ENCODE results near the gene UBASH3A. TPM values are rescaled to one million over a fixed set of nuclear protein-coding genes. Genes with fewer than 3 reads are reported as not detected.

Gene UBASH3A
- total RNA-seq, 1 donor from 2014 or later, result 65.7 TPM

GRCh38 chr21:42388740-42389448 is 14.8 kb upstream of the UBASH3A start:
- peak overlapping the region; percentile 23 for H3K4me3 Mint-ChIP-seq
- H3K27ac Mint-ChIP-seq, result peak overlapping the region; percentile 51
- DNase-seq, result peak; percentile 70
- H3K9me3 Mint-ChIP-seq, result peaks cover 4% of the 10 kb centered on the region
- intact Hi-C loops (cut with micrococcal nuclease), result no loop called here
- no peaks in the 10 kb centered on the region for H3K27me3 Mint-ChIP-seq
- peaks cover 65% of the 10 kb centered on the region for H3K36me3 Mint-ChIP-seq (ENCODE audit: low read depth)
- H3K4me1 Mint-ChIP-seq, result peaks cover 70% of the 10 kb centered on the region

- Mint-ChIP-seq H3K27me3 (no peaks in the 10 kb centered on the region), H3K4me3 (peak overlapping the region; percentile 23), H3K36me3 (ENCODE audit: low read depth) (peaks cover 60% of the 10 kb centered on the region), H3K9me3 (peaks cover 4% of the 10 kb centered on the region), H3K27ac (no peak overlapping the region), H3K4me1 (peaks cover 71% of the 10 kb centered on the region)
- intact Hi-C loops (cut with micrococcal nuclease), result no loop called here
- DNase-seq, result no peak
Observed at GRCh38 chr21:42389449-42389835, 14.3 kb upstream of the UBASH3A start.

- DNase-seq, result no peak
- H3K36me3 Mint-ChIP-seq (ENCODE audit: low read depth), result peaks cover 62% of the 10 kb centered on the region
- H3K4me3 Mint-ChIP-seq, result no peak overlapping the region
- intact Hi-C loops (cut with micrococcal nuclease), result loop anchor here (2.0 to 5.0 kb wide), 3 partner anchors 15 to 203 kb away; no protein-coding TSS in a partner anchor
- no peaks in the 10 kb centered on the region for H3K27me3 Mint-ChIP-seq
- H3K4me1 Mint-ChIP-seq, result peaks cover 74% of the 10 kb centered on the region
- H3K27ac Mint-ChIP-seq, result peak overlapping the region; percentile 6
- peaks cover 1% of the 10 kb centered on the region for H3K9me3 Mint-ChIP-seq
Observed at GRCh38 chr21:42390193-42390592, 13.5 kb upstream of the UBASH3A start.

GRCh38 chr21:42390696-42391095 is 13.0 kb upstream of the UBASH3A start:
- no peak overlapping the region for H3K4me3 Mint-ChIP-seq
- peaks cover 74% of the 10 kb centered on the region for H3K4me1 Mint-ChIP-seq
- no peak for DNase-seq
- H3K9me3 Mint-ChIP-seq, result no peaks in the 10 kb centered on the region
- H3K36me3 Mint-ChIP-seq (ENCODE audit: low read depth), result peaks cover 63% of the 10 kb centered on the region
- intact Hi-C loops (cut with micrococcal nuclease), result loop anchor here (2.0 to 5.0 kb wide), 3 partner anchors 14 to 203 kb away; no protein-coding TSS in a partner anchor
- peak overlapping the region; percentile 6 for H3K27ac Mint-ChIP-seq
- H3K27me3 Mint-ChIP-seq, result no peaks in the 10 kb centered on the region

- DNase-seq, result no peak
- Mint-ChIP-seq H3K27ac (no peak overlapping the region), H3K9me3 (no peaks in the 10 kb centered on the region), H3K27me3 (no peaks in the 10 kb centered on the region), H3K4me1 (peaks cover 74% of the 10 kb centered on the region), H3K4me3 (no peak overlapping the region), H3K36me3 (ENCODE audit: low read depth) (peaks cover 61% of the 10 kb centered on the region)
- intact Hi-C loops (cut with micrococcal nuclease), result loop anchor here (2.0 to 5.0 kb wide), 3 partner anchors 14 to 204 kb away; no protein-coding TSS in a partner anchor
Observed at GRCh38 chr21:42391297-42391696, 12.4 kb upstream of the UBASH3A start.

- Mint-ChIP-seq H3K27me3 (no peaks in the 10 kb centered on the region), H3K4me1 (peaks cover 70% of the 10 kb centered on the region), H3K9me3 (no peaks in the 10 kb centered on the region), H3K36me3 (ENCODE audit: low read depth) (peaks cover 55% of the 10 kb centered on the region), H3K4me3 (peak overlapping the region; percentile 71), H3K27ac (peak overlapping the region; percentile 82)
- DNase-seq, result peak; percentile 75
- intact Hi-C loops (cut with micrococcal nuclease), result loop anchor here (1.0 to 5.0 kb wide), 3 partner anchors 8 to 206 kb away; no protein-coding TSS in a partner anchor
Observed at GRCh38 chr21:42392731-42393442, 10.8 kb upstream of the UBASH3A start.

GRCh38 chr21:42393443-42393950 is 10.2 kb upstream of the UBASH3A start:
- no peaks in the 10 kb centered on the region for H3K27me3 Mint-ChIP-seq
- H3K36me3 Mint-ChIP-seq (ENCODE audit: low read depth), result peaks cover 54% of the 10 kb centered on the region
- H3K4me3 Mint-ChIP-seq, result peak overlapping the region; percentile 71
- H3K9me3 Mint-ChIP-seq, result no peaks in the 10 kb centered on the region
- H3K27ac Mint-ChIP-seq, result peak overlapping the region; percentile 82
- H3K4me1 Mint-ChIP-seq, result peaks cover 70% of the 10 kb centered on the region
- no peak for DNase-seq
- intact Hi-C loops (cut with micrococcal nuclease), result loop anchor here (1.0 to 5.0 kb wide), 3 partner anchors 8 to 206 kb away; no protein-coding TSS in a partner anchor

GRCh38 chr21:42395302-42395701 is 8.4 kb upstream of the UBASH3A start:
- no peak overlapping the region for H3K4me3 Mint-ChIP-seq
- intact Hi-C loops (cut with micrococcal nuclease), result no loop called here

GRCh38 chr21:42395905-42396651 is 7.6 kb upstream of the UBASH3A start, which contains the start of gene TMPRSS3:
TSS of gene TMPRSS3 (minus strand) at chr21:42396052. CDS start at chr21:42395417, 635 bp downstream.
- Mint-ChIP-seq H3K9me3 (no peaks in the 10 kb centered on the region), H3K36me3 (ENCODE audit: low read depth) (peaks cover 38% of the 10 kb centered on the region), H3K4me1 (peaks cover 61% of the 10 kb centered on the region), H3K27ac (no peak within 1 kb of the TSS), H3K27me3 (no peaks in the 10 kb centered on the region), H3K4me3 (no peak within 1 kb of the TSS)
- intact Hi-C loops (cut with micrococcal nuclease), result no loop called here
- DNase-seq, result no peak

More at GRCh38 chr21:42395302-42395701, 8.4 kb upstream of the UBASH3A start:
- Mint-ChIP-seq H3K36me3 (ENCODE audit: low read depth) (peaks cover 45% of the 10 kb centered on the region), H3K27ac (no peak overlapping the region), H3K9me3 (no peaks in the 10 kb centered on the region), H3K4me1 (peaks cover 65% of the 10 kb centered on the region), H3K27me3 (no peaks in the 10 kb centered on the region)
- DNase-seq, result no peak

GRCh38 chr21:42396799-42397745 is 6.6 kb upstream of the UBASH3A start:
- Mint-ChIP-seq H3K27me3 (no peaks in the 10 kb centered on the region), H3K4me1 (peaks cover 61% of the 10 kb centered on the region), H3K36me3 (ENCODE audit: low read depth) (peaks cover 39% of the 10 kb centered on the region), H3K27ac (peak overlapping the region; percentile 34), H3K9me3 (peaks cover 6% of the 10 kb centered on the region), H3K4me3 (no peak overlapping the region)
- no peak for DNase-seq
- intact Hi-C loops (cut with micrococcal nuclease), result no loop called here

GRCh38 chr21:42397746-42398394 is 5.8 kb upstream of the UBASH3A start:
- intact Hi-C loops (cut with micrococcal nuclease), result no loop called here
- Mint-ChIP-seq H3K27me3 (no peaks in the 10 kb centered on the region), H3K36me3 (ENCODE audit: low read depth) (peaks cover 34% of the 10 kb centered on the region), H3K4me1 (peaks cover 60% of the 10 kb centered on the region), H3K9me3 (peaks cover 6% of the 10 kb centered on the region), H3K4me3 (peak overlapping the region; percentile 9), H3K27ac (peak overlapping the region; percentile 49)
- no peak for DNase-seq

- H3K4me1 Mint-ChIP-seq, result peaks cover 56% of the 10 kb centered on the region
- intact Hi-C loops (cut with micrococcal nuclease), result no loop called here
- H3K9me3 Mint-ChIP-seq, result peaks cover 6% of the 10 kb centered on the region
- peaks cover 33% of the 10 kb centered on the region for H3K36me3 Mint-ChIP-seq (ENCODE audit: low read depth)
- peak overlapping the region; percentile 9 for H3K4me3 Mint-ChIP-seq
- DNase-seq, result no peak
- H3K27ac Mint-ChIP-seq, result peak overlapping the region; percentile 49
- no peaks in the 10 kb centered on the region for H3K27me3 Mint-ChIP-seq
Observed at GRCh38 chr21:42398436-42399028, 5.2 kb upstream of the UBASH3A start.

All from activated CD4-positive, alpha-beta T cell treated with anti-CD3 and anti-CD28 coated beads, Interleukin-2, amount 10 ng/mL, durations not matched to agents 24 days and 14 days (primary cell).